ENCODE measurements around the gene PWP1. TPM values are rescaled to one million over a fixed set of nuclear protein-coding genes. Genes with fewer than 3 reads are reported as not detected.
"Not testable (repeated sequence)": the region's sequence is repeated elsewhere in the genome, so short reads cannot be mapped to it uniquely, and the experiment has no call there.

The PWP1 gene
- total RNA-seq, 4 donors from 2014 or later: 39.7 to 98.7 (median 49.6) TPM

DNA sequence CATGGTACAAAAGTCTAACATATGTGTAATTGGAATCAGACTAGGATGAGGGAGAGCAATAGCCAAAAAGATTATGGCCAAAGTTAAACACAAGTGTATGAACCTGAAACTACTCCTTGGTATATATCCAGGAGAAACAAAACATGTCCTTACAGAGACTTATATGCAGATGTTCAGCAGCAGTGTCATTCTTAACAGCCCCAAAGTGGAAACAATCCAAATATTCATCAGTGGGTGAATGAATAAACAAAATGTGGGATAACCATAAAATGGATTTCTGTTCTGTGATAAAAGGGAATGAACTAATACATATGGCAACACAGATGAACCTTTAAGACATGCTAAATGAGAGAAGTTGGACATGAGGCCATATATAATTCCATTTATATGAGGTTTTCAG lies 30.2 kb downstream of the PWP1 start:
- peaks cover 14 to 65% (median 57%) of the 10 kb centered on the region in 4 donors for H3K36me3 ChIP-seq
- no peaks in the 10 kb centered on the region for H3K9me3 ChIP-seq
- no peaks in the 10 kb centered on the region for H3K27me3 ChIP-seq
- H3K4me3 ChIP-seq: no peak overlapping the region
- no peaks in the 10 kb centered on the region for H3K4me1 ChIP-seq
- TF ChIP-seq EP300 (IDR thresholded peaks at IDR 0.05): no peak
- no peak for TF ChIP-seq POLR2A (IDR thresholded peaks at IDR 0.05; ENCODE audit: low read depth)
- TF ChIP-seq, protein P1, sequence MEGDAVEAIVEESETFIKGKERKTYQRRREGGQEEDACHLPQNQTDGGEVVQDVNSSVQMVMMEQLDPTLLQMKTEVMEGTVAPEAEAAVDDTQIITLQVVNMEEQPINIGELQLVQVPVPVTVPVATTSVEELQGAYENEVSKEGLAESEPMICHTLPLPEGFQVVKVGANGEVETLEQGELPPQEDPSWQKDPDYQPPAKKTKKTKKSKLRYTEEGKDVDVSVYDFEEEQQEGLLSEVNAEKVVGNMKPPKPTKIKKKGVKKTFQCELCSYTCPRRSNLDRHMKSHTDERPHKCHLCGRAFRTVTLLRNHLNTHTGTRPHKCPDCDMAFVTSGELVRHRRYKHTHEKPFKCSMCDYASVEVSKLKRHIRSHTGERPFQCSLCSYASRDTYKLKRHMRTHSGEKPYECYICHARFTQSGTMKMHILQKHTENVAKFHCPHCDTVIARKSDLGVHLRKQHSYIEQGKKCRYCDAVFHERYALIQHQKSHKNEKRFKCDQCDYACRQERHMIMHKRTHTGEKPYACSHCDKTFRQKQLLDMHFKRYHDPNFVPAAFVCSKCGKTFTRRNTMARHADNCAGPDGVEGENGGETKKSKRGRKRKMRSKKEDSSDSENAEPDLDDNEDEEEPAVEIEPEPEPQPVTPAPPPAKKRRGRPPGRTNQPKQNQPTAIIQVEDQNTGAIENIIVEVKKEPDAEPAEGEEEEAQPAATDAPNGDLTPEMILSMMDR (IDR thresholded peaks at IDR 0.05): no peak
- TF ChIP-seq POLR2AphosphoS5 (IDR thresholded peaks at IDR 0.05): no peak
- DNase-seq (ENCODE audit: extremely low spot score): no peak
- no peak overlapping the region for H3K27ac ChIP-seq (replicated peaks in 1 of 4)
- intact Hi-C loops (cut with DNase I): no loop called here

DNA sequence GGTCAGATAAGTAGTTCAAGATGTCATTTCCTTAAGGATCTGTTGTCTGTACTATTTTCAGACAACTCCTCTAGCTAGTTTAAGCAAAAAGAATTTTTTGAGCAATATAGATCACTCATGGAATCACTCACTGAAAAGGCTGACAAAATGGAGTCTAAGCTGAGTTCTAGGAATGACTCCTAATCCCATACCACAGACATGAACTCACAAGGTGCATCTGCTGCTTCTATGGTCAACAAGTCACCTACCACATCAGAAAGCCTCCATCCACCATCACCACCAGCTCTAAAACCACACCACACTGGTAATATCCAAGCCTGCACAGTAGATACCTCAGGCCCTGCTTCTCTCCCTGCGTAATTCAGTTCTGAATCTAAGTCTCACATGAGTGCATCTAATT lies 33.0 kb downstream of the PWP1 start:
- Histone ChIP-seq H3K4me1 (no peaks in the 10 kb centered on the region), H3K27ac (replicated peaks in 1 of 4) (no peak overlapping the region), H3K4me3 (no peak overlapping the region), H3K27me3 (no peaks in the 10 kb centered on the region), H3K9me3 (no peaks in the 10 kb centered on the region), H3K36me3 (peaks cover 0 to 42% (median 30%) of the 10 kb centered on the region in 4 donors)
- 100% methylated on average over 1 of the region's 1 CpG for WGBS
- intact Hi-C loops (cut with DNase I): no loop called here
- DNase-seq (ENCODE audit: extremely low spot score): no peak
- no peak for TF ChIP-seq POLR2AphosphoS5 (IDR thresholded peaks at IDR 0.05)

DNA sequence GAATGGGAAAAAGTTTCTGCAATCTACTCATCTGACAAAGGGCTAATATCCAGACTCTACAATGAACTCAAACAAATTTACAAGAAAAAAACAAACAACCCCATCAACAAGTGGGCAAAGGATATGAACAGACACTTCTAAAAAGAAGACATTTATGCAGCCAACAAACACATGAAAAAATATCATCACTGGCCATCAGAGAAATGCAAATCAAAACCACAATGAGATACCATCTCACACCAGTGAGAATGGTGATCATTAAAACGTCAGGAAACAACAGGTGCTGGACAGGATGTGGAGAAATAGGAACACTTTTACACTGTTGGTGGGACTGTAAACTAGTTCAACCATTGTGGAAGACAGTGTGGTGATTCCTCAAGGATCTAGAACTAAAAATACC lies 41.7 kb downstream of the PWP1 start:
- H3K27ac ChIP-seq (replicated peaks in 1 of 4); H3K4me1 ChIP-seq: not testable (repeated sequence)
- 52% methylated on average over 1 of the region's 1 CpG for WGBS

DNA sequence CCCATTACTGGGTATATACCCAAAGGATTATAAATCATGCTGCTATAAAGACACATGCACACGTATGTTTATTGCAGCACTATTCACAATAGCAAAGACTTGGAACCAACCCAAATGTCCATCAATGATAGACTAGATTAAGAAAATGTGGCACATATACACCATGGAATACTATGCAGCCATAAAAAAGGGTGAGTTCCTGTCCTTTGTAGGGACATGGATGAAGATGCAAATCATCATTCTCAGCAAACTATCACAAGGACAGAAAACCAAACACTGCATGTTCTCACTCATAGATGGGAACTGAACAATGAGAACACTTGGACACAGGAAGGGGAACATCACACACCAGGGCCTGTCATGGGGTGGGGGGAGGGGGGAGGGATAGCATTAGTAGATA lies 42.1 kb downstream of the PWP1 start:
- H3K4me3 ChIP-seq; H3K27me3 ChIP-seq; DNase-seq (ENCODE audit: extremely low spot score); H3K4me1 ChIP-seq; H3K36me3 ChIP-seq; H3K9me3 ChIP-seq; intact Hi-C loops (cut with DNase I); H3K27ac ChIP-seq (replicated peaks in 1 of 4): not testable (repeated sequence)
- no CpG with 5 or more reads among the region's 1 CpG for WGBS

More for the DNA sequence above, 41.7 kb downstream of the PWP1 start:
- H3K4me3 ChIP-seq; H3K9me3 ChIP-seq; H3K36me3 ChIP-seq; H3K27me3 ChIP-seq; DNase-seq (ENCODE audit: extremely low spot score); intact Hi-C loops (cut with DNase I): not testable (repeated sequence)

DNA sequence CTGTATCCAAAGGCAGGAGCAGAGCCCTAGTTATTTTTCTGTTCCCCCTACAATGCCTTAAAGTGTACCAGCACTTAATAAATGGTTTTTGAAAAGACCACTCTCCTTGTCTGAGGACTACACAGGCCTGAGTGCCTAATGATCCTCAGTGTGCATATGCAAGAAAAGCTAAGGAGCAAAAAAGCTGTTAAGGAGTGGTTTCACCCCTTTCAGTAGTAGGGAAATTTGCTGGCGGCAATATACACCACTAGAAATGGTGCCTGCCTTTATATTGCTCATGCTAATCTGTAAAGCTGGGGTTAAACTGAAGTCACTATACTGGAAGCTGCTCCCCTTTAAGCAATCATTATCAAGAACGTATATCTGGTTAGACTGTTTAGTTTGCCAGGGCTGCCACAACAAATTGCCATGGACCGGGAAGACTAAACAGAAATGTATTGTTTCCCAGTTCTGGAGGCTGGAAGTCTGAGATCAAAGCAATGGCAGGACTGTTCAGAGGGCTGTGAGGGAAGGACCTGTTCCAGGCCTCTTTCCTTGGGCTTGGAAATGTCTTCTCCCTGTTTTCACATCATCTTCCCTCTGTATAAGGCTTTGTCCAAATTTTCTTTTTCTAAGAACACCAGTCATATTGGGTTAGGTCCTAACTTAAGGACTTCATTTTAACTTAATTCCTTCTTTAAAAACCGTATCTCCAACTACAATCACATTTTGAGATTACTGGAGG lies 45.2 kb downstream of the PWP1 start:
- WGBS: 65% methylated on average over 4 of the region's 4 CpGs
- no peak overlapping the region for H3K4me3 ChIP-seq
- no peak for DNase-seq (ENCODE audit: extremely low spot score)
- H3K27ac ChIP-seq (replicated peaks in 1 of 4): no peak overlapping the region
- peaks cover 24 to 36% (median 31%) of the 10 kb centered on the region in 4 donors for H3K36me3 ChIP-seq
- intact Hi-C loops (cut with DNase I): no loop called here
- no peaks in the 10 kb centered on the region for H3K9me3 ChIP-seq
- no peaks in the 10 kb centered on the region for H3K4me1 ChIP-seq
- H3K27me3 ChIP-seq: no peaks in the 10 kb centered on the region
- TF ChIP-seq EP300 (IDR thresholded peaks at IDR 0.05): no peak
- no peak for TF ChIP-seq POLR2A (IDR thresholded peaks at IDR 0.05; ENCODE audit: low read depth)
- no peak for TF ChIP-seq POLR2AphosphoS5 (IDR thresholded peaks at IDR 0.05)
- TF ChIP-seq, protein P1 (IDR thresholded peaks at IDR 0.05): no peak

DNA sequence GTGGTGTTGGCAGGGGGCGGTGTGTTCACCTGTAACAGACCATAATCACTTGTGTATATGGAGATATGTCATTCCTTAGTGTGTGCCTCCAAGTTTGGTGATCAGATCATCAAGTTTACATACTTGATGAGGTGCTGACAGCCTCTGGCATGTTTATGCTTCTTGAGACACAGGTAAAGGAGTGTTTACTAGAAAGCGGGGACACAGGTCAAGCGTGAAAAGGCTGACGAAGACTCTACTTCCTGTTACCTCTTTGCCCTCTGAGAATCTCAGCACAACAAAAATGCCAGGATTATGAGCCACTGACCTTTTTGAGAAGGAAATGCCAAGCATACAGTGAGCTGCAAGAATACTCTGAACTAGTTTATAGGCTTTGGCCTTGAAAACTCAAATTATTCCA lies 45.8 kb downstream of the PWP1 start:
- Histone ChIP-seq H3K27me3 (no peaks in the 10 kb centered on the region), H3K9me3 (no peaks in the 10 kb centered on the region), H3K36me3 (peaks cover 24 to 42% (median 37%) of the 10 kb centered on the region in 4 donors), H3K4me3 (no peak overlapping the region), H3K4me1 (no peaks in the 10 kb centered on the region), H3K27ac (replicated peaks in 1 of 4) (no peak overlapping the region)
- no peak for DNase-seq (ENCODE audit: extremely low spot score)
- 85% methylated on average over 4 of the region's 4 CpGs for WGBS
- TF ChIP-seq POLR2A (IDR thresholded peaks at IDR 0.05; ENCODE audit: low read depth) (no peak), EP300 (IDR thresholded peaks at IDR 0.05) (no peak), POLR2AphosphoS5 (IDR thresholded peaks at IDR 0.05) (no peak)
- TF ChIP-seq, protein P1 (IDR thresholded peaks at IDR 0.05): no peak
- intact Hi-C loops (cut with DNase I): no loop called here

Measured in esophagus muscularis mucosa (tissue), 4 donors.